Common myeloid progenitor, CD34-positive (primary cell): ENCODE data around the gene RABL6.
"Not testable (repeated sequence)": the region's sequence is repeated elsewhere in the genome, so short reads cannot be mapped to it uniquely, and the experiment has no call there.

Source experiments
- CTCF ChIA-PET: fragments of 350-600 bp; sonication (Branson Sonifier 250); formaldehyde crosslinking; loops from one replicate; lab custom pipeline; 2021; ENCODE audit warnings: antibody characterized with exemption; lab: Charles Lee
- POLR2A ChIA-PET: fragments of 350-600 bp; sonication (Branson Sonifier 250); formaldehyde crosslinking; loops from one replicate; lab custom pipeline; 2021; ENCODE audit warnings: antibody characterized with exemption; lab: Charles Lee
- DNase-seq, 3 donors: peaks; one replicate each; pipeline versions ENCODE4 v3.0.0 to v3.0.0-alpha.2; 2013
- H3K27ac ChIP-seq, 2 experiments: 1 replicate in 1 of 2; 2 replicates in 1 of 2; pipeline ENCODE4 v1.7.0; 2013; ENCODE audit warnings: inconsistent platforms in 2 of 2, low read length in 2 of 2, mild to moderate bottlenecking in 2 of 2, low read depth in 1 of 2, moderate library complexity in 1 of 2; ENCODE audit not compliant: severe bottlenecking in 2 of 2, insufficient read depth in 1 of 2, poor library complexity in 1 of 2
- H3K27me3 ChIP-seq, 5 experiments: replicated peaks in 2 of 5; 1 replicate in 3 of 5; 2 replicates in 2 of 5; pipeline versions ENCODE4 v1.6.1 to v1.7.0; 2013; ENCODE audit warnings: low read length in 4 of 5, mild to moderate bottlenecking in 2 of 5, moderate library complexity in 2 of 5, inconsistent platforms in 1 of 5; ENCODE audit not compliant: insufficient read depth in 5 of 5, control insufficient read depth in 4 of 5
- H3K36me3 ChIP-seq, 4 experiments: 1 replicate in 2 of 4; 2 replicates in 2 of 4; pipeline versions ENCODE4 v1.6.1 to v1.7.0; 2013; ENCODE audit warnings: low read length in 3 of 4, control low read depth in 1 of 4, mild to moderate bottlenecking in 1 of 4; ENCODE audit not compliant: control insufficient read depth in 4 of 4, insufficient read depth in 4 of 4
- H3K4me1 ChIP-seq, 4 experiments: 1 replicate in 3 of 4; 2 replicates in 1 of 4; pipeline versions ENCODE4 v1.6.1 to v1.7.1; 2013; ENCODE audit warnings: low read length in 3 of 4, mild to moderate bottlenecking in 3 of 4, control low read depth in 1 of 4, inconsistent platforms in 1 of 4, moderate library complexity in 1 of 4; ENCODE audit not compliant: control insufficient read depth in 4 of 4, insufficient read depth in 4 of 4; ENCODE audit errors: control extremely low read depth in 1 of 4
- H3K4me3 ChIP-seq, 7 experiments: 1 replicate in 4 of 7; 2 replicates in 3 of 7; pipeline versions ENCODE4 v1.5.1 to v1.7.0; 2013; ENCODE audit warnings: mild to moderate bottlenecking in 7 of 7, low read length in 6 of 7, moderate library complexity in 6 of 7, inconsistent platforms in 2 of 7, low read depth in 2 of 7, control low read depth in 1 of 7; ENCODE audit not compliant: insufficient read depth in 4 of 7, control insufficient read depth in 1 of 7; ENCODE audit errors: extremely low read depth in 1 of 7
- H3K9me3 ChIP-seq, 5 experiments: 1 replicate in 4 of 5; 2 replicates in 1 of 5; pipeline versions ENCODE4 v1.6.1 to v1.7.1; 2013; ENCODE audit warnings: low read length in 4 of 5, mild to moderate bottlenecking in 2 of 5, inconsistent platforms in 1 of 5, low read depth in 1 of 5, moderate library complexity in 1 of 5; ENCODE audit not compliant: control insufficient read depth in 4 of 5, insufficient read depth in 2 of 5; ENCODE audit errors: control extremely low read depth in 1 of 5
- WGBS: methylation state at CpG from one replicate; pipeline ENCODE4 v1.1.5; 2013; ENCODE audit not compliant: insufficient coverage; 5-methylcytosine and 5-hydroxymethylcytosine counted together

Gene RABL6

DNA sequence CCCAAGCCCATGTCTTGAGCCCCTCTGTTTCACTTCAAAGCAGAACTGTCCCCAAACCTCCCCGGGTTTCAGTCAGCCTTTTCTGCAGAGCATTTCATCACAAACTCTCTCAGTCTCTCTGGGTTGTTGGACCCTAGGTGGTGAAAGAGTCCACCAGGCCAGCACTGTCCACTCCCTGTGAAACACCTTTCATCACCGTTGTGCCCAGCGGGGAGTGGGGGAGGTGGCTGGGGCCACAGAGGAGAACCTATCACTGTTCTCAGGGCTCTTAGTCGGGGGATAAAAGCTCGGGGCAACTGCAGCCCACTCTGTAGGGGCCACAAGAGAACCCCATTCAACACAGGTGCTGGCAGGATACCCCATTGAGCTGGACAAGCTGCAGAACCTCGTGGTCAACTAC lies 5.4 kb upstream of the RABL6 start:
- Histone ChIP-seq H3K4me3 (no peak overlapping the region), H3K9me3 (no peaks in the 10 kb centered on the region), H3K4me1 (peaks cover 0 to 41% (median 35%) of the 10 kb centered on the region in 4 experiments), H3K27me3 (peaks cover 0 to 15% (median 3%) of the 10 kb centered on the region in 5 experiments), H3K27ac (no peak overlapping the region), H3K36me3 (peaks cover 0 to 16% (median 2%) of the 10 kb centered on the region in 4 experiments)
- POLR2A ChIA-PET: no interaction called here
- CTCF ChIA-PET: interaction anchor here (1.0 to 1.1 kb wide), 2 partner anchors 9 to 13 kb away, joined by 3 read pairs; no protein-coding TSS in a partner anchor
- 93% methylated on average over 5 of the region's 6 CpGs for WGBS
- no peak for DNase-seq

DNA sequence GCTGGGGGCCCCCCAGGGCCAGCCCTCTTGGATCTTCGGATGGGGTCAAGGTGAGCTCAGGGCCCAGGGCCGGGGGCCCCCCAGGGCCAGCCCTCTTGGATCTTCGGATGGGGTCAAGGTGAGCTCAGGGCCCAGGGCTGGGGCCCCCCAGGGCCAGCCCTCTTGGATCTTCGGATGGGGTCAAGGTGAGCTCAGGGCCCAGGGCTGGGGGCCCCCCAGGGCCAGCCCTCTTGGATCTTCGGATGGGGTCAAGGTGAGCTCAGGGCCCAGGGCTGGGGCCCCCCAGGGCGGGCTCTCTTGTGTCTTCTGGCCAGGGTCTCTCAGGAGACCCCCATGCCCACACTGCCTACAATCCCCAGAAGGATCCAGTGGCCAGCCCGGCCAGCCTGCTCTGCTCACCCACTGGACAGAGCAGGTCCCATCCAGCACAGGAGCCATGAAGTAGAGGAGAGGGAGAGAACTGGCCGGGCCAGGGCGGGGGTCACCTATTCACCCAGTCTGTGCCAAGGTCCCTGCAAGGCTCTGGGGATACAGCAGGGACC lies 4.7 kb upstream of the RABL6 start:
- CTCF ChIA-PET: interaction anchor here (1.0 to 1.4 kb wide), 3 partner anchors 9 to 12 kb away, joined by 3 to 4 read pairs (median 3); no protein-coding TSS in a partner anchor
- H3K27me3 ChIP-seq: peaks cover 0 to 12% (median 3%) of the 10 kb centered on the region in 5 experiments
- DNase-seq, H3K9me3 ChIP-seq, H3K4me3 ChIP-seq, POLR2A ChIA-PET, H3K27ac ChIP-seq: not testable (repeated sequence)
- H3K36me3 ChIP-seq: peaks cover 0 to 16% (median 2%) of the 10 kb centered on the region in 4 experiments
- 95% methylated on average over 3 of the region's 9 CpGs for WGBS
- H3K4me1 ChIP-seq: peaks cover 0 to 44% (median 37%) of the 10 kb centered on the region in 4 experiments

DNA sequence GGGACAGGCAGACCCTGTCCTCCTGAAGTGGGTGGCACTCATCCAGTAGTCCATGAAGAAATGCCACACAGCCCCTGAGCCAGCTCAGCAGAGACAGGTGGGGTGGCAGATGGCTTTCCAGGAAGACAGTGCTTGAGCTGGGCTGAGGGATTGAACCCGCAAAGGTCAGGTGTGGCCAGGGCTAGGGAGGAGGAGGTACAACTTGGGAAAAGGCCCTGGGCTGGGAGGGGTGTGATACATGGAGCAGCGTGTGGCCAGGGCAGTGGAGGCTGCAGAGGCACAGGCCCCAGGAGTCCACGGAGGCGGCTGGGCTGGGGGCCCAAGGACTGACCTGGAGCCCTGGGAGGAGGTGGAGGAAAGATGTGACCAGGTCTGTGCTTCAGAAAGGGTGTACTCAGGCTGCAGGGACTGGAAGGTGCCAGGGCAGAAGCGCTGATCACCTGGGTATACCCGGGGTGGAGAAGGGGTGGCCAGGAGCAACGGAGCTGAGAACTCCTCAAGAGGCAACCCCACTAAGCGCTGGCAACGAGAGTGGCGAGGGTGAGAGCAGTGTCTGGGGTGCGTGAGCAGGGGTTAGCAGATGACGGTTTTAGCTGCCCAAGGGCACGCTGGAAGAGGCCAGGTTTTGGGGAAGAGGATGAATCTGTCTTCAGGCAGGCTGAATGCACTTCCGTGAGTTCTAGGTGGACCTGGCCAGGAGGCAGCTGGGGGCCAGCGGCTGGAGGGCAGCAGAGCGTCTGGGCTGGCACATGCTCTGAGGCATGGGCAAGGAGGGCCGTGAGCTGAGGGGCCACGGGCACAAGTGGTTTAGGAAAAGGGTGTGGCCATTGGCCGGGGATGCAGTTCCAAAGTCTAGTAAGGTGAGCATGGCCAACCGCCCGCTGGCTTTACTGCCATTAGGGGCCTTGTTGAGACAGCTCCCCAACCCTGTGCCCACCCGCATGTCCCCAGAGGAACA lies 3.9 kb upstream of the RABL6 start:
- no peak for DNase-seq
- ChIA-PET POLR2A (no interaction called here), CTCF (interaction anchor here (0.6 to 1.4 kb wide), 4 partner anchors 9 to 69 kb away, joined by 3 to 4 read pairs (median 3); no protein-coding TSS in a partner anchor)

DNA sequence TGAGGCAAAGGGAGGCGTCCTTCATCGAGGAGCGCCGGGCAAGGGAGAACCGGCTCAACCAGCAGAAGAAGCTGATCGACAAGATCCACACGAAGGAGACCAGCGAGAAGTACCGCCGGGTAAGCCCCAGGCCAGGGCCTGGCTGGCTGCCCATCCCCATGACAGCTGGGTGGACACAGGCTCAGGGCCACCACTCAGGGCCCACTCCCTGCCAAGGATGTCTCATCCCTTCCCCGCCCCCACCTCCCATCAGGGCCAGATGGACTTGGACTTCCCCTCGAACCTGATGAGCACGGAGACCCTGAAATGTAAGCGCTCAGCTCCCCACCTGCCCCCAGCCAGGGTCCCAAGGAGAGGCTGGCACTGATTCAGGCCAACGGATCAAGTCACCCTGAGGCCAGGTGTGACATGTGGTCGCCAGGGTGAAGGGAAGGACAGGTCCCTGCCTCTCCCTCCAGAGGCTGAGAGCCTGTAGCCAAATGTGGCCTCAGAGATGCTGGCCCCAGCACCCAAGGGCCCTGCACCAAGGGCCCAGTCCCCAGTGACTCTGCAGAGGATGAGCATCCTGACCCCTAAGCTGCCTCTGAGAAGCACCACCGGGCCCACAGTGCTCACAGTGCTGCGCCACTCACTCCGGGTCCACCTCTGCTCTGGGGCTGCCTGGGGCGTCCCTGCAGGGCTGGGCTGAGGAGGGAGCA lies 3.1 kb upstream of the RABL6 start:
- H3K4me1 ChIP-seq: peaks cover 5 to 50% (median 36%) of the 10 kb centered on the region in 4 experiments
- no peak overlapping the region for H3K27ac ChIP-seq
- H3K4me3 ChIP-seq: no peak overlapping the region
- H3K27me3 ChIP-seq: peaks cover 0 to 2% (median 0%) of the 10 kb centered on the region in 5 experiments
- DNase-seq: no peak
- CTCF ChIA-PET: interaction anchor here (0.6 to 2.6 kb wide), 6 partner anchors 11 to 230 kb away, joined by 3 to 10 read pairs (median 4); no protein-coding TSS in a partner anchor
- no peaks in the 10 kb centered on the region for H3K9me3 ChIP-seq
- WGBS: 97% methylated on average over 20 of the region's 20 CpGs
- peaks cover 0 to 17% (median 2%) of the 10 kb centered on the region in 4 experiments for H3K36me3 ChIP-seq
- POLR2A ChIA-PET: no interaction called here

More for the DNA sequence above, 3.9 kb upstream of the RABL6 start:
- H3K4me1 ChIP-seq: peaks cover 3 to 49% (median 39%) of the 10 kb centered on the region in 4 experiments
- peaks cover 0 to 16% (median 2%) of the 10 kb centered on the region in 4 experiments for H3K36me3 ChIP-seq
- WGBS: 96% methylated on average over 21 of the region's 22 CpGs
- H3K27me3 ChIP-seq: peaks cover 0 to 8% (median 0%) of the 10 kb centered on the region in 5 experiments
- no peak overlapping the region for H3K27ac ChIP-seq
- H3K9me3 ChIP-seq: no peaks in the 10 kb centered on the region
- H3K4me3 ChIP-seq: no peak overlapping the region

DNA sequence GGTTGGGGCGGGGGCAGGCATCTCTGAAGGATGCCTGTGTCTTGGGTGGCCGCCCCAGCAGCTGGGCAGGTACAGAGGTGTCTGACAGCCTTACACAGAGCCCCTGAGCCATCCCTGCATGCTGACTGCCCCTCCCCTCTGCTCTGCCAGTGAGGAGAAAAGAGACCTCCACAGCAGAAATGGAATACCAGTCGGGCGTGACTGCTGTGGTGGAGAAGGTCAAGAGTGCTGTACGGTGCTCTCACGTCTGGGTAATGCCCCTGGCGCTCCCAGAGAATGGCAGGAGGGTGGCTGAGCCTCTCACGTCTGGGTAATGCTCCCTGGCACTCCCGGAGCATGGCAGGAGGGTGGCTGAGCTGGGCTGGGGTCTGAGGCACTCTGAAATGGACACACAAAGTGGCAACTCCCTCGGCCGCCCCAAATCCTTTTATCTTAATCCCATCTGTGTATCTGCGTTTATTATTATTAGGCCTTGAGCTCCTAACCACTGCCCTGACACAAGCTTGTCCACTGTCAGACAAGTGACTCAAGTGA lies 2.5 kb upstream of the RABL6 start:
- CTCF ChIA-PET: interaction anchor here (1.4 to 2.6 kb wide), 4 partner anchors 13 to 230 kb away, joined by 5 to 10 read pairs (median 6); partner anchors contain the start of gene AJM1

DNA sequence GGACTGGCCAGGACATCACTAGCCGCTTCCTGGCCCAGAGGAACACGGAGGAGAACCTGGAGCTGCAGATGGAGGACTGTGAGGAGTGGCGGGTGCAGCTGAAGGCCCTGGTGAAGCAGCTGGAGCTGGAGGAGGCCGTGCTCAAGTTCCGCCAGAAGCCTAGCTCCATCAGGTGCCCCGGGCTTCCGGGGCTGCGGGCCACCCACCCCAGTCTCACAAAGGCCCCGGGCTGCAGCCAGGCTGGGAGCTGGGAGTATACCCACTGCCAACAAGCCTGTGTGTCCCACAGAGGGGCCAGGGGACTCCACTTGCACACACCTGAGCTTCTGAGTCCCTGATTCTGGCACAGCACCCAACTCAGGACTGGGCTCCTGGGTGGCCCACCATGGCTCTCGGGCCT lies 1.7 kb upstream of the RABL6 start:
- Histone ChIP-seq H3K27ac (no peak overlapping the region), H3K27me3 (peaks cover 0 to 2% (median 0%) of the 10 kb centered on the region in 5 experiments), H3K36me3 (peaks cover 0 to 22% (median 3%) of the 10 kb centered on the region in 4 experiments), H3K9me3 (no peaks in the 10 kb centered on the region), H3K4me1 (peaks cover 5 to 42% (median 26%) of the 10 kb centered on the region in 4 experiments), H3K4me3 (no peak overlapping the region)
- no peak for DNase-seq
- POLR2A ChIA-PET: no interaction called here
- WGBS: 93% methylated on average over 7 of the region's 10 CpGs
- CTCF ChIA-PET: interaction anchor here (1.4 to 2.6 kb wide), 4 partner anchors 14 to 229 kb away, joined by 5 to 10 read pairs (median 6); partner anchors contain the start of gene AJM1

More for the DNA sequence above, 2.5 kb upstream of the RABL6 start:
- H3K36me3 ChIP-seq: peaks cover 0 to 22% (median 3%) of the 10 kb centered on the region in 4 experiments
- peaks cover 0 to 2% (median 0%) of the 10 kb centered on the region in 5 experiments for H3K27me3 ChIP-seq
- no peak overlapping the region for H3K27ac ChIP-seq
- no peaks in the 10 kb centered on the region for H3K9me3 ChIP-seq
- POLR2A ChIA-PET: no interaction called here
- no peak for DNase-seq
- no peak overlapping the region for H3K4me3 ChIP-seq
- over 99% methylated on average over 12 of the region's 12 CpGs for WGBS
- H3K4me1 ChIP-seq: peaks cover 5 to 50% (median 34%) of the 10 kb centered on the region in 4 experiments
